WI38 (cell line): ENCODE measurements around the gene TSC2.

Source experiments
- H3K4me3 ChIP-seq: 2 replicates; pipeline ENCODE4 v1.5.1; 2011; ENCODE audit warnings: low read depth, mild to moderate bottlenecking, control low read depth, low read length
- CTCF ChIP-seq: IDR thresholded peaks from 2 replicates; pipeline ENCODE4 v1.5.1; 2012; ENCODE audit warnings: low read depth, mild to moderate bottlenecking, control low read depth, low read length

Gene TSC2

DNA sequence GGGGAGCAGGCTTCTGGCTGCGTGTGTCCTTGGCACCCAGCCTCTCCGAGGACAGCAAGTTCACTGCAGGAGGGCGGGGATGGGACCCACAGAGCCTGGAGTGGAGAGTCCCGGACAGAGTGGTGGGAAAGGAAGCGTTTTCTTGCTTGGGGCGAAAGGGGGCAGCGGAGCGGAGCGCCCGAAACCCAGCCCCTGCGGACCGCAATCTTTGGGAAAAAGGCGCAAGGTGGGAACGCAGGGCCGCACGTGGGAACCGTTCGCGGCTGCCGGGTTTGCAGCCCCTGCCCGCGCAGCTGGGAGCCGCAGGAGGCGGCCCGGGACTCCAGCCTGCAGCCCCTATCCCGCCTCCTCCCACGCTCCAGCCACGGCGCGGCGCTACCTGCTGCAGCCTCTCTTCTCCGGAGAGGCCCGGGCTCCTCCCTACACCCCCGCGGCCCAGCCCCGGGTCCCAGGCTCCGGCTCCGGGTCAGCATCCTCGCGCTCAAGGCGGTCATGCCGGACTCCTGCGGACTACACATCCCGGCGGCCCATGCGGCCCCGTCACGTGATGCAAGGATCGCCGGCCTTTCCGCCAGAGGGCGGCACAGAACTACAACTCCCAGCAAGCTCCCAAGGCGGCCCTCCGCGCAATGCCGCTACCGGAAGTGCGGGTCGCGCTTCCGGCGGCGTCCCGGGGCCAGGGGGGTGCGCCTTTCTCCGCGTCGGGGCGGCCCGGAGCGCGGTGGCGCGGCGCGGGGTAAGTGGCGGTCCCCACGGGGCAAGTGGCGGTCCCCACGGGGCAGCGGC lies at the start of gene TSC2, which contains the start of gene NTHL1:
Gene TSC2 (plus strand): TSS at position 656 of the 786 bp plus-strand sequence. CDS start 631 bp downstream, outside the sequence.
Gene NTHL1 (minus strand): TSS at position 505 of the 786 bp plus-strand sequence. CDS start 11 bp downstream, at position 494.
- 0 out of 2 replicates have a peak, but pooled peaks have one; percentile 12 for TF ChIP-seq CTCF
- H3K4me3 ChIP-seq = peak within 1 kb of the TSS; percentile 67

DNA sequence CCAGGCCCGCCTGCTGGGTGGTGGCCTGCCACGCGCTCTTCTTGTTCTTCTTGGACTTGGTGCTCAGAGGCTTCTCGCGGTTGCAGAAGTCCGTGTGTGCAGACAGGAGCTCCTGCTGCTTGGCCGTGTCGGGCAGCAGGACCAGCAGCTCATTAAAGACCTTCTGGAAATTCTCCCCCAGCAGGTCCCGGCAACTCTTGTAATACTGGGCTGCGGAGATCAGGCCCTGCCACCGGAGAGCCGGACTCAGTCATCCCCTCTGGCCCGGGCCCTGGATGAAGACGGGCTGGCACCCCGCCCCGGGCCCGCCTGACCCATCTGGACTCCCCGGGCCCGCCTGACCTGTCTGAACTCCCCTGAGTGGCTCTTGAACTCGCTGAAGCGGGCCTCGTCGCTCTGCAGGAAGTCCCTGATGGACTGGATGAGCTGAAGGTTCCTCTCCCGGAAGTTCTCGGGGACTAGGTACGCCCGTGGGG lies 49.4 kb upstream of the TSC2 start:
- H3K4me3 ChIP-seq = no peak overlapping the region
- TF ChIP-seq CTCF = no peak

DNA sequence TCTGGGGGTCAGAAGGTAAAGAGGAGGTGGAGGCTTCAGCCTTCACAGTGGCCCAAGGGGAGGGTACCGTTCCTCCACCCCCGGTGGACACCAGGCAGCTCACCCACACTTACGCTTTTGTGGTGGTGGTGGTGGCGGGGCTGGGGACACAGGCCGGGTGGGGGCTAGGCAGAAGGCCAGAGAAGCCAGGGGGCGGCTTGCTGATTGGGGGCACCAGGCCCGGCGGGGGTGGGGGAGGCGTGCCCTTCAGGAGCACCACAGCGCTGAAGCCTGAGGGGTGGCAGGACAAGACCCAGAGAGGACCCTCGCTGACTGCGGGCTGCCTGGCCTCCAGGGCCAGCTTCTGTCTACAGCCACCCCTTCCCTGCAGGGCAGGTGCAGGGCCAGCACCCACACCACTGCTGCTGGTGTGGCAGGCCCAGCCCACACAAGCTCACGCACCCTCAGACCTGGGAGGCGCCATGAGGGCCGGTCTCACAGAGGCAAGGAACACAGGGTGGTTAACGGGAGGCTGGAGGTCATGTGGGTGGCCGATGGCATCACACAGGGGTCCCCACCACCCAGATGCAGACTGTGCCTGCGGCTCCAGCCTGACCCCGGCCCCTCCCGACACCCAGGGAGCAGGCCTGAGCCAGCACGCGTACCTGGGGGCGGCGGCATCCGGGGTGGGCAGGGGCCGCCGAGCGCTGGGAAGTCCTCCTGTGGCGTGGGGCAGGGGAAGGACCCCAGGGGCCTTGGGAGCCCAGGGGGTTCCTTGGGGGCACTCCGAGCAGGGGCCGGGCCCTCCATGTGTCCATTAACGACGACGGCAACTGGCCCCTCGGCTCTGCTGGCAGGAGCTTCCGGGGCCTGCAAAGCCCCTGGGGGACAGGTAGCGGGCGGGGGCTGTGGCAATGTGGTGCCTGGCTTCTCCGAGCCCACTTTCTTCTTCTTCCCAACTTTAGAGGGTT lies 48.7 kb upstream of the TSC2 start:
- no peak overlapping the region for H3K4me3 ChIP-seq
- TF ChIP-seq CTCF = no peak

- no peak for TF ChIP-seq CTCF
Observed at GRCh38 chr16:1999866-2000514, 47.8 kb upstream of the TSC2 start.

GRCh38 chr16:2001035-2001434 lies 46.8 kb upstream of the TSC2 start:
- no peak for TF ChIP-seq CTCF
- H3K4me3 ChIP-seq = no peak overlapping the region

More at GRCh38 chr16:1999866-2000514, 47.8 kb upstream of the TSC2 start:
- H3K4me3 ChIP-seq = no peak overlapping the region

DNA sequence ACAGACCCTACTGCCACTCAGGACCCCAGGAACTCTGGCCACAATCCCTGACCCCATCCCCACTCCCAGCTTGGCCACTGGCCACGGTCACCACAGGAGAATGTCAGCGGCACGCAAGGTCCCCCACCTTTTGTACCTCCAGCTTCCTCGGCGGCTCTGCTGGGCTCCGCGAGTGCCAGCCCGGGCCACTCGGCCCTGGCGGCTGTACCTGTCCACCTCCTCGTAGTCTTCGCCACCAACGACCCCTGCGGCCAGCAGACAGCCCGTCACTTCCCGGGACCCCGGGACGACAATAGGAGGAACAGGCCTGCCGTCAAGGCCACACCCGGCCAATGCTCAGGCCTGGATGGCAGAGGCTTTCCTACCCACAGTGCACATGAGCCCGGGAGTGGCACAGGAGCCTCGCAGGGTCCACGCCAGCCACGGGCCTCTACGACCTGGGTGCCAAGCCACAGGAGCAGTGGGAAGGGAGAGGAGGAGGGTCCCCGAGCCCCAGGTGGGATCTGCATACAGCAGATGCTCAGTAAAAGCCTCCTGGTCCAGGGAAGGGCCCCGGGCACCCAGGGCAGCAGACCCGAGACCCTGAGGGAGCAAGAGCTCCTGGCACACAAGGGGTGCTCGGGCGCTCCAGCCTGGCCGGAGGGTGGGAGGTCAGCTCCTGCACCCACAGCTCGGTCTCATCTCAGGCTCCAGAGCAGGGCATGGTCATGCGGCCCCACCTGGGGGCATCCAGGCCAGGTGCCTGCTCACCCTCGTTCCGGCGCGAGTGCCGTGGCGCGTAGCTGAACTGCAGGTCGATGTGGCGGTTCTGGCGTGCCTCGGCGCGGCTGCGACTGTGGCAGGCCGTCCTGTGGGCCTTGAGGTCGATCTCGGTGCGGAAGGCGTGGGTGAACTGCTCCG lies 46.1 kb upstream of the TSC2 start:
- no peak overlapping the region for H3K4me3 ChIP-seq
- no peak for TF ChIP-seq CTCF
